Pulmonary artery endothelial cell (primary cell): ENCODE data around the gene FAM210B. TPM values are rescaled to one million over a fixed set of nuclear protein-coding genes. Genes with fewer than 3 reads are reported as not detected.

Source experiments
- total RNA-seq: library from RNA; depleted of rRNA; stranded (reverse); fragments of >200 nt; gene quantifications from 2 replicates; pipeline ENCODE4 v1.2.3, GENCODE V29; 2014

FAM210B gene
- total RNA-seq, 1 donor from 2014 or later = 56.0 TPM

Other genes starting within 250 kb of the FAM210B start
- not detected in 2 replicates for gene MC3R, start 110.2 kb upstream of the FAM210B start, total RNA-seq
- gene AURKA, start 33.2 kb downstream of the FAM210B start, total RNA-seq = 32.9 and 80.7 TPM in 2 replicates
- gene CSTF1, start 33.7 kb downstream of the FAM210B start, total RNA-seq = 29.7 and 39.7 TPM in 2 replicates
- 0.07 TPM in 1 of 2 replicates, not detected in the other for gene CASS4, start 53.3 kb downstream of the FAM210B start, total RNA-seq
- 101 and 106 TPM in 2 replicates for gene RTF2, start 109.7 kb downstream of the FAM210B start, total RNA-seq
- gene FAM209A, start 165.8 kb downstream of the FAM210B start, total RNA-seq = not detected in 2 replicates
- gene FAM209B, start 174.3 kb downstream of the FAM210B start, total RNA-seq = not detected in 2 replicates